Panc1 (cell line): ENCODE data around the gene APMAP. TPM values are rescaled to one million over a fixed set of nuclear protein-coding genes. Genes with fewer than 3 reads are reported as not detected.

ENCODE experiments used
- ATAC-seq: fragments of 200-7000 bp; cut with Tn5 transposase; 2 replicates; pipeline ENCODE4 v1.9.1; 2020; ENCODE audit warnings: mild to moderate bottlenecking, moderate library complexity
- BruUV-seq: library from RNA; stranded (reverse); fragments of 400-500 nt; replicated peaks from 2 replicates; lab custom pipeline; 2021; lab: Mats Ljungman, UMichigan
- CTCF ChIA-PET: fragments of 300-600 bp; sonication (Branson Sonifier 250); formaldehyde crosslinking; loops from one replicate; lab custom pipeline; 2022; ENCODE audit warnings: antibody characterized with exemption; lab: Charles Lee
- POLR2A ChIA-PET: fragments of 300-600 bp; sonication (Branson Sonifier 250); formaldehyde crosslinking; loops from one replicate; lab custom pipeline; 2022; ENCODE audit warnings: antibody characterized with exemption; lab: Charles Lee
- DNase-seq: peaks from one replicate; pipeline ENCODE4 v3.0.0-alpha.2; 2010; ENCODE audit warnings: low read depth, low spot score
- H3K27ac ChIP-seq: 2 replicates; pipeline ENCODE4 v1.5.1; 2011; ENCODE audit warnings: mild to moderate bottlenecking, low read length, inconsistent platforms
- H3K27me3 ChIP-seq: fragments of 200-500 bp; sonication (Bioruptor generic); 2 replicates; pipeline ENCODE4 v1.6.0; 2014; ENCODE audit warnings: low read length, inconsistent platforms; ENCODE audit not compliant: control insufficient read depth, insufficient read depth
- H3K36me3 ChIP-seq: fragments of 200-500 bp; sonication (Bioruptor generic); 2 replicates; pipeline ENCODE4 v1.5.1; 2014; ENCODE audit warnings: inconsistent platforms, mild to moderate bottlenecking, low read length, moderate library complexity; ENCODE audit not compliant: control insufficient read depth, insufficient read depth
- H3K4me1 ChIP-seq: 2 replicates; pipeline ENCODE4 v1.5.1; 2011; ENCODE audit warnings: inconsistent platforms, mild to moderate bottlenecking, low read length, moderate library complexity; ENCODE audit not compliant: control insufficient read depth, insufficient read depth
- H3K4me3 ChIP-seq, 2 experiments: 2 replicates each; pipeline ENCODE4 v1.5.1; 2011 to 2012; ENCODE audit warnings: low read depth in 2 of 2, low read length in 2 of 2, mild to moderate bottlenecking in 2 of 2, inconsistent platforms in 1 of 2, moderate library complexity in 1 of 2
- H3K9me3 ChIP-seq: fragments of 200-500 bp; sonication (Bioruptor generic); 2 replicates; pipeline ENCODE4 v1.5.1; 2014; ENCODE audit warnings: low read depth, mild to moderate bottlenecking, inconsistent platforms, low read length, moderate library complexity; ENCODE audit not compliant: control insufficient read depth, insufficient read depth
- CTCF ChIP-seq: fragments of 450-650 bp; IDR thresholded peaks from 2 replicates; pipeline ENCODE4 v1.5.1; 2017; ENCODE audit warnings: mild to moderate bottlenecking
- POLR2AphosphoS5 ChIP-seq: IDR thresholded peaks from 2 replicates; pipeline ENCODE4 v1.6.1; 2012; ENCODE audit warnings: mild to moderate bottlenecking, low read depth, low read length, moderate library complexity
- REST ChIP-seq, 2 experiments: IDR thresholded peaks; 2 replicates each; pipeline ENCODE4 v1.6.1; 2011 to 2012; ENCODE audit warnings: low read depth in 2 of 2, control low read depth in 1 of 2, low read length in 1 of 2, mild to moderate bottlenecking in 1 of 2, moderate library complexity in 1 of 2; ENCODE audit not compliant: insufficient read depth in 1 of 2
- SIN3A ChIP-seq: IDR thresholded peaks from 2 replicates; pipeline ENCODE4 v1.6.1; 2012; ENCODE audit warnings: low read depth, mild to moderate bottlenecking, low read length, moderate library complexity, borderline replicate concordance; ENCODE audit not compliant: insufficient read depth
- TCF7L2 ChIP-seq: IDR thresholded peaks from 2 replicates; pipeline ENCODE4 v1.6.1; 2011; ENCODE audit warnings: mild to moderate bottlenecking, low read depth, low read length, inconsistent platforms
- in situ Hi-C: cut with HindIII; loops from 2 replicates; pipeline ENCODE4 v1.10.0; 2016; ENCODE audit warnings: low sequenced_read_pairs, low pct_unique_long_range_greater_than_20kb
- intact Hi-C: fragments of 100-400 bp; cut with micrococcal nuclease; formaldehyde crosslinking; loops from one replicate; pipeline ENCODE4 v1.10.0; 2022; ENCODE audit not compliant: unreplicated experiment
- total RNA-seq: library from RNA; stranded (reverse); gene quantifications from one replicate; pipeline ENCODE4 v1.2.1, GENCODE V29; 2021; ENCODE audit not compliant: unreplicated experiment

APMAP gene
- total RNA-seq, 1 experiment from 2014 or later = 165 TPM

- ChIA-PET POLR2A (no interaction called here), CTCF (no interaction called here)
- no peak for TF ChIP-seq POLR2AphosphoS5
- no peak for TF ChIP-seq CTCF
- TF ChIP-seq REST (IDR thresholded peaks at IDR 0.05; ENCODE audit: insufficient read depth in 1 of 2, low read depth in 2 of 2, low read length in 1 of 2) = no peak
- TF ChIP-seq TCF7L2 = no peak
- TF ChIP-seq SIN3A = no peak
- no TSS peak for BruUV-seq
- intact Hi-C loops (no loop called here), in situ Hi-C loops (no loop called here)
- no peaks in the 10 kb centered on the region for H3K4me1 ChIP-seq
- ATAC-seq (no peak), DNase-seq (no peak)
- H3K27ac ChIP-seq = no peak overlapping the region
- H3K27me3 ChIP-seq = no peaks in the 10 kb centered on the region
- peaks cover 11% of the 10 kb centered on the region for H3K36me3 ChIP-seq
- H3K9me3 ChIP-seq = no peaks in the 10 kb centered on the region
- no peak overlapping the region for H3K4me3 ChIP-seq
Measured at GRCh38 chr20:24966317-24967012, 26.1 kb downstream of the APMAP start.

GRCh38 chr20:24965065-24965919 lies 27.3 kb downstream of the APMAP start:
- POLR2A ChIA-PET = no interaction called here

More at GRCh38 chr20:24965065-24965919, 27.3 kb downstream of the APMAP start:
- ATAC-seq (no peak), DNase-seq (no peak)
- no peak for TF ChIP-seq CTCF
- TF ChIP-seq REST (IDR thresholded peaks at IDR 0.05; ENCODE audit: insufficient read depth in 1 of 2, low read depth in 2 of 2, low read length in 1 of 2) = no peak
- no peak for TF ChIP-seq POLR2AphosphoS5
- no peak for TF ChIP-seq TCF7L2
- BruUV-seq = no TSS peak
- Histone ChIP-seq H3K9me3 (no peaks in the 10 kb centered on the region), H3K4me1 (no peaks in the 10 kb centered on the region), H3K27me3 (no peaks in the 10 kb centered on the region), H3K4me3 (no peak overlapping the region), H3K36me3 (peaks cover 5% of the 10 kb centered on the region), H3K27ac (no peak overlapping the region)
- CTCF ChIA-PET = no interaction called here
- in situ Hi-C loops (no loop called here), intact Hi-C loops (no loop called here)
